Prostate gland (tissue), 2 donors: ENCODE results near the gene KIF5A.

Experiments used
- CTCF ChIP-seq, 4 experiments: fragments of 200-600 bp in 2 of 4; fragments of 450-650 bp in 2 of 4; sonication (generic) in 2 of 4; IDR thresholded peaks; 1 replicate in 3 of 4; 2 replicates in 1 of 4; pipeline ENCODE4 v1.5.1; 2016 to 2019; ENCODE audit warnings: antibody characterized with exemption in 4 of 4, mild to moderate bottlenecking in 2 of 4, moderate library complexity in 2 of 4
- POLR2A ChIP-seq: fragments of 450-650 bp; IDR thresholded peaks from one replicate; pipeline ENCODE4 v1.6.1; 2016; ENCODE audit warnings: antibody characterized with exemption, mild to moderate bottlenecking

- no peak for TF ChIP-seq CTCF (IDR thresholded peaks at IDR 0.05)
- TF ChIP-seq POLR2A: no peak
These were observed 77.8 kb downstream of the KIF5A start for GRCh38 chr12:57627501-57628279.
